Fibroblast of skin of abdomen (primary cell): ENCODE results near the gene TRIM41.
"Not testable (repeated sequence)": the region's sequence is repeated elsewhere in the genome, so short reads cannot be mapped to it uniquely, and the experiment has no call there.

Experiments
- DNase-seq: peaks from one replicate; pipeline ENCODE4 v3.0.0-alpha.2; 2013

TRIM41 gene

GRCh38 chr5:181193656-181194055 is 29.4 kb upstream of the TRIM41 start:
- DNase-seq = no peak

GRCh38 chr5:181194489-181195248 is 28.4 kb upstream of the TRIM41 start:
- DNase-seq = no peak

DNA sequence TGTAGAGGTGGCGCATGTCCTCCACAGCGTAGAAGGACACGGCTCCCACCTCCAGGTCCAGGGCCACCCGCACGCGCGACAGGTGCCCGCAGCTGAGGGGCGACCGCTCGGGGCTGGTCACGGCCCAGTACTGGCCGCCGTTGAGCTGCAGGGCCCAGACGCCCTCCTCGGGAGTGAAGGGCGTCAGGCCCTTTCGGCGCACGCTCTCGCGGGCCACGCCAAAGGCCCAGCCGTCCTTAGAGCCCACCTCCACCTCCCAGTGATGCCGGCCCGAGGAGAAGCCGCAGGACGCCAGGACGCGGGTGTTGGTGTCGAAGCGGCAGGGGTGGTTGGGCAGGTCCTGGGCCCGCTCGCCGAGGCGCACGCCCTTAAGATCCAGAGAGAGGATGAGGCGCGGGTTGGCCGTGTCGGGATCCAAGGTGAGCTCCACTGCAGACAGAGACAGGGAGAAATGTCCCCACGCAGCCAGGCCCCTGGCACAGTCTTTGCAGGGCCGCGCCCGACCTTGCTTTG is 27.8 kb upstream of the TRIM41 start:
- no peak for DNase-seq

GRCh38 chr5:181197326-181197951 is 25.6 kb upstream of the TRIM41 start:
- no peak for DNase-seq

GRCh38 chr5:181198106-181198685 is 24.9 kb upstream of the TRIM41 start:
- DNase-seq = no peak

GRCh38 chr5:181198905-181199519 is 24.1 kb upstream of the TRIM41 start:
- no peak for DNase-seq

- DNase-seq = no peak
Observed at GRCh38 chr5:181199881-181200638, 23.0 kb upstream of the TRIM41 start.

DNA sequence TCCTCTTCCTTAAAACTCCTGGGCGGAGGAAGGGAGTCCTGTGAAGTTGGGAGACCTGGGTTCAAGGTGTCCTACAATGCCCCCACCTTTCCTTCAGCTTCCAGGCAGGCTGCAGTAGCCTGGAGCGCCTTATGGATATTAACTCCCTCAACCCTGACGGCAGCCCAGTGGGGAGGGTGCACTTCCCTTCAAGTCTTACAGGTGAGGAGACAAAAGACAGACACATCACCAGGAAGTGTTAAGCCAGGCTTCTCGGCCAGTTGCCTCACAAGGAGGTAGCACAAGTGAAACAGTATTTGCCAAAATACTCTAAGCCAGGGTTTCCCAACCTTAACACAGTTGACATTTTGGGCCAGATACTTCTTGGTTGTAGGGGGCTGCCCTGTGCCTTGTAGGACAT is 22.3 kb upstream of the TRIM41 start:
- no peak for DNase-seq

DNA sequence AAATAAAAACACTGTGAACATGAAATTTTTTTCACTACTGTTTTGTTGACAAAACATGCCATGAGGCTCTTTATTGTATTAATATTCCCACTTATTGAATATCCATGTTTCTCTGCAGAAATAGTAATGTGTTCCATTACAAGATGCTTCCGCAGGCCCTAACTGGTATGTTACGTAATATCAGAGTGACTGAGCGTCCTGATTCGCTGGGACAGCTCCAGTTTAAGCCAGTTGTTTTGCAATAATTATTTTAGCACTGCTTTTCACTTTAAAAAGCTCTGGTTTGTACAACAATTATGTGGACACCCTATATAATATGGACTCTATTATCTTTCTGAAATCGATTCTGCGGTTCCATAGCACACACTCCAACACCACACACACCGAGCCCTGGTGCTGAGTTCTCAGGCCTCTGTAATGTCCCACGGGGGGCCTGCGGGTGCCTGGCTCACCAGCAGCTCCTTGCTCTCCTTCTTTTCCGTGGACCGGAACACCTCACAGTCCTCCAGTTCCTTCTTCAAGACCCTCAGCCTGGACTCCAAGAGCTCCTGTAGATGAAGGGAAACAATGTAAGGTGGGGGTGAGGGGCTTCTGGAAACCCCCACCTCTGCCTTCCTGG is 19.9 kb upstream of the TRIM41 start:
- DNase-seq = no peak

GRCh38 chr5:181203777-181204112 is 19.3 kb upstream of the TRIM41 start:
- no peak for DNase-seq

GRCh38 chr5:181204113-181204825 is 18.8 kb upstream of the TRIM41 start:
- no peak for DNase-seq

DNA sequence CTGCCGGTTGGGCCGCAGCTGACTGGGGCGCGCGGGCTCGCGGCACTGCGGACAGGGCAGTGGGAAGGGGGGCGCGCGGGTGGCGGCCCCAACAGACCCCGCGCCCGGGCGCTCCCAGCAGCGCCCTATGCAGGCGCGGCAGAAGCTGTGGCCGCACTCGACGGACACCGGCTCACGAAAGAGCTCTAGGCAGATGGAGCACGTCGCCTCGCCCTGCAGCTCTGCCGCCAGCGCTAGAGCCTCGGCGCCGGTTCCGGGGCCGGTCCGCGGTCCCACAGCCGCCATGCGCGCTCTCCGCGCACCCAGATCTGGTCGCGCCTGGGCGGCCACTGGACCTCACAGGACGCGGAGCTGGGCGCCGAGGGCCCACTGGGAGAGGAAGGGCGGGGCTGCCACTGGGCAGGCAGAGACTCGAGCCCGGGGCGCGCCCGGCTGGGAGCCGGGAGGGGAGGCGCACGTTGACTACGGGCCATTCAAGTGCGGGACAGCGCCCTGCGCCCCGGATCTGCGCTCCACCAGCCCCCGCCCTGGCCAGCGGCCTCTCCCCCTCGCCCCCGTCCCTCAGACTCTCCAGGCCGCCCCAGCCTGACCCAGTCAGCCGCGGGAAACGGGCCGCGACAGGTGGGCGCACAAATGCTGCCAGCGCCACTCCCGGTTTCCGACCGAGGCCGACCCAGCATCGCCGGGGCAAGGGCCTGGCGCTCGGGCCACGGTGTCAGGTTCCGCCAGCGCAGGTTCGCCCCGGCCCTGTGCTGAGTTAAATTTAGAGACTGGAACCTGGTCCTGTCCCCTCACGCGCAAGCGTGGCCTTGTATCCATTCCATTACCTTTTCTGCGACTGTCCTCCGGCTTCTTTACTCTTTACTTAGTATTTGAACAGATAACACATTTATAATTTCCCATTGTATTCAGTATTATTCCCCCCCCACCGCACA is 18.0 kb upstream of the TRIM41 start, which contains the start of gene TRIM7:
TSS of gene TRIM7 (minus strand) at position 371 of the 935 bp plus-strand sequence. CDS start at position 285, 86 bp downstream.
- DNase-seq = no peak

DNA sequence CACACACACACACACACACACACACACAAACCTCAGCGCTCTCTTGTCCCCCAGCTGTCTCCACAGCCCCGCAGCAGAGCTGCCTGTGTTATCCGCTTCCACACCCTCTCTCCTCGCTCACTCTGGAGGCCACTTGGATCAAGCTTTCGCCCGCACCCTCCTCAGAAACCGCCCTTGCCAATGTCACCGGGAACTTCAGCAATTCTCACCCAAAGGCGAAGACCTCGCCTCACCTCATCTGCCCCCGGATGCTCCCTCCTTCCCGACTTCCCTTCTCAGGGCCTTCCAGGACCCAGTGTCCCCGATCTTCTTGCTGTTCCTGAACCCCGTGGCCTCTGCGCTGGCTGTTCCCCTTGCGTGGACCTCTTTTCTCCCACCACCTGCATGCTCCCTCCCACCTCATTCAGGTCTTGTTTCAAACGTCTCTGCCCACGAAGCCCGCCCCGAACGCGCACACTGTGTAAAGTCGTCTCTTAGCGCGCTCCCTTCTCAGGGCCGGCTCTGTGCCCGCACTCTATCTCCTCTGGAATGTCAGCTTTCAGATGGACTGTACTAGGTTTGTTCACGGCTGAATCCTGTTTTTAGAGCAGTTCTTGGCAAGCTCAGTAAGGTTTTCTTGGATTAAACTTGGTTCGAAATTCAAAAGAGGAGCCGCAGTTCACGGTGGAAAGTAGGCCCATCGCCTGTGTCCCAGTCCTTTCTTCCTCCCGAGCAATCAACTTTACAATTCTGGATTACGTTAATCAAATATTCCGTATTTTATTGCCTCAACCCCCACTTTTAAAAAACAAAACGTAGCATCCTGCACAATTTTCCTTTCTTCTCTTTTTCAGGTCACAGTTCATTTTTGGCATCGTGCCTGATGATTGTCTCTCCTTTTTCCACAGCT is 17.1 kb upstream of the TRIM41 start:
- no peak for DNase-seq

DNA sequence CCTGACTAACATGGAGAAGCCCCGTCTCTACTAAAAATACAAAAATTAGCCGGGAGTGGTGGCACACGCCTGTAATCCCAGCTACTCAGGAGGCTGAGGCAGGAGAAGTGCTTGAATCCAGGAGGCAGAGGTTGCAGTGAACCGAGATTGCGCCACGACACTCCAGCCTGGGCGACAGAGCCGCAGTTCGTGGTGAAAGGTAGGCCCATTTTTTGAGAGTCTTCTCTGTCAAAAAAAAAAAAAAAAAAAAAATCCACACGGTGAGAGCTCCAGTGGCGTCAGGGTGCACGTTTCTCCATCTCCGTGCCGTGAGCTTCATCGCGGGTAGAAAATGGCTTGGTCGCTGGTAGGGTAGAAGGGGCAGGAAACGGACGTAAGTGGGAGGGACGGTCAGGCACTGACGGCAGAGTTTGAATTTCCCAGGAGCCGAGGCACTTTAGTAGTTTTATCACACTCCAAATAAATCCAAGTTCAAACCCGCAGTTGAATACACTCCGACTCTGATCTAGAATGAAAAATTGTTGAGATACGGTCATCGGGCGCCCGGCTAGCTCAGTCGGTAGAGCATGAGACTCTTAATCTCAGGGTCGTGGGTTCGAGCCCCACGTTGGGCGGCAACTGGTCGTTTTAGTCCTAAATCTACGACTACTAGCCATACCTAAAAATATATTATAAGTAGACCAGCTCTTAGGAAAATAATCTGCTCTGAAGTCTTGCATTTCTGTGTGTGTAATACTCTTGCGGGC is 15.7 kb upstream of the TRIM41 start:
- peak; percentile 92 for DNase-seq

DNA sequence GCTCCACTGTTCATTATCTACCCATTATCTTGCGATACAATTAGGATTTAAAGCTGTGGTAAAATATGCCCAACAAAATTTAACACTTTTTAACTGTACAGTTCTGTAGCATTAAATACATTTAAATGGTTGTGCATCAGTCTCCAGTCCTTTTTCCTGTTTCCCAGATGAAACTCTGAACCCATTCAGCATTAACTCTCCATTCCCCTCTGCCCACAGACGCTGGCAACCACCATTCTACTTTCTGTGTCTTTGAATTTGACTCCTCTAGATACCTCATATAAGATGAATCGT is 15.2 kb upstream of the TRIM41 start:
- no peak for DNase-seq

DNA sequence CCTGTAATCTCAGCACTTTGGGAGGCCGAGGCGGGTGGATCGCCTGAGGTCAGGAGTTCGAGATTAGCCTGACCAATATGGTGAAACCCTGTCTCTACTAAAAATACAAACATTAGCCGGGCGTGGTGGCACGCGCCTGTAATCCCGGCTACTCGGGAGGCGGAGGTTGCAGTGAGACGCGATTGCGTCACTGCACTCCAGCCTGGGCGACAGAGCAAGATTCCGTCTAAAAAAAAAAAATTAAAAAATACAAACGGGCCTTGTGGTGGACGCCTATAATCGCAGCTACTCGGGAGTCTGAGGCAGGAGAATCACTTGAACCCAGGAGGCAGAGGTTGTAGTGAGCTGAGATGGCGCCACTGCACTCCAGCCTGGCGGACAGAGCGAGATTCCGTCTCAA is 14.1 kb upstream of the TRIM41 start:
- not testable (repeated sequence) for DNase-seq

GRCh38 chr5:181210148-181210547 is 12.9 kb upstream of the TRIM41 start:
- not testable (repeated sequence) for DNase-seq

DNA sequence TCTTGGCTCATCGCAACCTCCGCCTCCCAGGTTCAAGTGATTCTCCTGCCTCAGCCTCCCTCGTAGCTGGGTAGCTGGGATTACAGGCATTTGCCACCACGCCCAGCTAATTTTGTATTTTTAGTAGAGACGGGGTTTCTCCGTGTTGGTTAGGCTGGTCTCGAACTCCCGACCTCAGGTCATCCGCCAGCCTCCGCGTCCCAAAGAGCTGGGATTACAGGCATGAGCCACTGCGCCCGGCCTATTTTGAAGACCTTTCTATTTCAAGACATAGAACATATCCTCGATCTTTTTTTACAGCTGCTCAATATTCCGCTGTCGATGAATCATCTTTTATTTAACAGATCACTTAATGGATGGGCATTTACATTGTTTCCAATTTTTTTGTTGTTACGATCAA is 12.4 kb upstream of the TRIM41 start:
- not testable (repeated sequence) for DNase-seq

- DNase-seq = no peak
Observed at GRCh38 chr5:181211208-181211607, 11.9 kb upstream of the TRIM41 start.
